ENCODE measurements around the gene ARHGEF3.

The ARHGEF3 gene

DNA sequence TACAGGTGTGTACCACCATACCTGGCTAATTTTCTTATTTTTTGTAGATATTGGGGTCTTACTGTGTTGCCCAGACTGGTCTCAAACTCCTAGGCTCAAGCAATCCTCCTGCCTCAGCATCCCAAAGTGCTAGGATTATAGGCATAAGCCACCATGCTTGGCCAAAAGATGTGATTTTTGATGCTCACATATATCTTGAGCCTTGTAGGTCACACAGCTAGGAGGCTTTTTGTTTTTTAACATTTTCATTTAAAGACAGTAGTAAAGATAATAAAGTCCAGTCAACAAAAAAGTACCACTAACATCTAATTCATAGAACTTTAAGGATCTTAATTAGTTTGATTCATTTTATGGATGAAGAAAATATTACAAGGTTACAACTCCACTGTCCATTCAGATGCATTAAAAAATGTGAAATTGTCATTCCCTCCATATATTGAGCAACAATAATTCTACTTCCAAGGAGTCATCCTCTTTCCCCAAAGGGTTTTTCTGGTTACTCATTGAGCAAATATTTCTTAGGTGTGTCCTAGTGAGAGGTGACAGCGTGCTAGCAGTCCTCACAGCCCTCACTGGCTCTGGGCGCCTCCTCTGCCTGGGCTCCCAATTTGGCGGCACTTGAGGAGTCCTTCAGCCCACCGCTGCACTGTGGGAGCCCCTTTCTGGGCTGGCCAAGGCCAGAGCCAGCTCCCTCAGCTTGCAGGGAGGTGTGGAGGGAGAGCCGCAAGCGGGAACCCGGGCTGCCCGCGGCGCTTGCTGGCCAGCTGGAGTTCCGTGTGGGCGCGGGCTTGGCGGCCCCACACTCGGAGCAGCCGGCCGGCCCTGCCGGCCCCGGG, 110.4 kb downstream of the ARHGEF3 start:
- TF ChIP-seq ZNF514 (tag by site-specific recombination; IDR thresholded peaks at IDR 0.05) (no peak), ZNF23 (tag by site-specific recombination; IDR thresholded peaks at IDR 0.05; ENCODE audit: borderline replicate concordance) (no peak), ZNF274 (IDR thresholded peaks at IDR 0.05; ENCODE audit: low read length) (no peak), ZNF274 (tag by site-specific recombination; IDR thresholded peaks at IDR 0.05; ENCODE audit: borderline replicate concordance) (no peak), KLF8 (tag by site-specific recombination; IDR thresholded peaks at IDR 0.05) (no peak), ZNF133 (tag by site-specific recombination; IDR thresholded peaks at IDR 0.05) (no peak), SCRT2 (tag by site-specific recombination; IDR thresholded peaks at IDR 0.05) (no peak)
- Histone ChIP-seq H3K36me3 (ENCODE audit: control insufficient read depth in 2 of 2, insufficient read depth in 1 of 2, low read length in 2 of 2) (no peaks in the 10 kb centered on the region), H3K4me1 (ENCODE audit: control insufficient read depth, insufficient read depth, low read length) (no peaks in the 10 kb centered on the region), H3K9me3 (ENCODE audit: control insufficient read depth, insufficient read depth, low read depth, low read length) (no peaks in the 10 kb centered on the region), H3K27ac (ENCODE audit: extremely low read depth, low read depth, low read length) (no peak overlapping the region), H3K4me3 (ENCODE audit: low read depth, low read length) (no peak overlapping the region)
- ChIA-PET CTCF (no interaction called here), POLR2A (interaction anchor here (0.7 kb wide), 1 partner anchor 9 kb away, joined by 5 read pairs; no protein-coding TSS in a partner anchor)

DNA sequence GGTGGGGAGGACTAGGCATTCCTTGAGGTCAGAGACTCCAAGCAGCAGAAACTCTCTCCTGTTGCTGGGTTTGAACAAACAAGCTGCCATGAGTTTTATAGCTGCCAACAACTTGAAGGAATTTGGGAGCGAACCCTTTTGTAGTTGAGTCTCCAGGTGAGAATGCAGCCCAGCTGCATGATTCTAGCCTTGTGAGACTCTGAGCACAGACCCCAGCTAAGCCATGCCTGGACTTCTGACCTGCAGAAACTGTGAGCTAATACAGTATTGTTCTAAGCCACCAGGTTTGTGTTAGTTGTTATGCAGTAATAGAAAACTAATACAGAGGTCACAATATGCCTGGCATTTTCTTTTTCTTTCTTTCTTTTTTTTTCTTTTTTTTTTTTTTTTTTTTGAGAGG, 112.4 kb downstream of the ARHGEF3 start:
- ChIA-PET CTCF (no interaction called here), POLR2A (interaction anchor here (0.7 kb wide), 1 partner anchor 135 kb away, joined by 3 read pairs; no protein-coding TSS in a partner anchor)
- Histone ChIP-seq H3K4me1 (ENCODE audit: control insufficient read depth, insufficient read depth, low read length) (no peaks in the 10 kb centered on the region), H3K36me3 (ENCODE audit: control insufficient read depth in 2 of 2, insufficient read depth in 1 of 2, low read length in 2 of 2) (no peaks in the 10 kb centered on the region), H3K27ac (ENCODE audit: extremely low read depth, low read depth, low read length) (no peak overlapping the region), H3K9me3 (ENCODE audit: control insufficient read depth, insufficient read depth, low read depth, low read length) (no peaks in the 10 kb centered on the region), H3K4me3 (ENCODE audit: low read depth, low read length) (no peak overlapping the region)
- TF ChIP-seq ZNF701 (tag by site-specific recombination; IDR thresholded peaks at IDR 0.05) = no peak
- TF ChIP-seq ZFP3 (tag by site-specific recombination; IDR thresholded peaks at IDR 0.05; ENCODE audit: low read depth) = no peak
- TF ChIP-seq ZNF664 (tag by site-specific recombination; IDR thresholded peaks at IDR 0.05) = no peak
- TF ChIP-seq ZIC2 (tag by site-specific recombination; IDR thresholded peaks at IDR 0.05) = no peak
- no peak for TF ChIP-seq ZNF776 (tag by site-specific recombination; IDR thresholded peaks at IDR 0.05; ENCODE audit: borderline replicate concordance)
- TF ChIP-seq ZNF529 (tag by site-specific recombination; IDR thresholded peaks at IDR 0.05; ENCODE audit: insufficient replicate concordance) = no peak
- TF ChIP-seq ZNF174 (tag by site-specific recombination; IDR thresholded peaks at IDR 0.05) = no peak
- TF ChIP-seq ZSCAN30 (tag by site-specific recombination; IDR thresholded peaks at IDR 0.05) = no peak
- TF ChIP-seq, protein P1, sequence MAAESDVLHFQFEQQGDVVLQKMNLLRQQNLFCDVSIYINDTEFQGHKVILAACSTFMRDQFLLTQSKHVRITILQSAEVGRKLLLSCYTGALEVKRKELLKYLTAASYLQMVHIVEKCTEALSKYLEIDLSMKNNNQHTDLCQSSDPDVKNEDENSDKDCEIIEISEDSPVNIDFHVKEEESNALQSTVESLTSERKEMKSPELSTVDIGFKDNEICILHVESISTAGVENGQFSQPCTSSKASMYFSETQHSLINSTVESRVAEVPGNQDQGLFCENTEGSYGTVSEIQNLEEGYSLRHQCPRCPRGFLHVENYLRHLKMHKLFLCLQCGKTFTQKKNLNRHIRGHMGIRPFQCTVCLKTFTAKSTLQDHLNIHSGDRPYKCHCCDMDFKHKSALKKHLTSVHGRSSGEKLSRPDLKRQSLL (tag by site-specific recombination; IDR thresholded peaks at IDR 0.05) = no peak
- no peak for TF ChIP-seq ZNF660 (tag by site-specific recombination; IDR thresholded peaks at IDR 0.05)
- TF ChIP-seq SCRT2 (tag by site-specific recombination; IDR thresholded peaks at IDR 0.05) = no peak

DNA sequence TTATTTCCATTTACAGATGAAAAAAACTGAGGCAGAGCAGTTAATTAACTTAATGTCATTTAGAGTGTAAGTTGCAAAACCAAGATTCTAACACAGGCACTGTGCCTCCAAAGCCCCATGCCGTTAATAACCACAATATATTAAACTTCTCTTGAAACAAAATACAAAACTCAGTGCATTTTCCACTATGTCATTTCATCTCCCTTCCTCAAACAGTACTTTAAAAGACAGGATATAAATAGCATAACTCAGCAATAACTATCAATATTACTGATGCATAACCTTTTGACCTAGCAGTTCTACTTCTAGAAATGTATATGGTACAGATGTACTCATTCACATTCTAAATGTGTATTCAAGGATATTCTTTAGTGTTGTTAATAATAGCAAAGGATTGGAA, 113.6 kb downstream of the ARHGEF3 start:
- CTCF ChIA-PET = interaction anchor here (0.8 kb wide), 1 partner anchor 1139 kb away, joined by 4 read pairs; no protein-coding TSS in a partner anchor
- no peaks in the 10 kb centered on the region for H3K36me3 ChIP-seq (ENCODE audit: control insufficient read depth in 2 of 2, insufficient read depth in 1 of 2, low read length in 2 of 2)
- H3K27ac ChIP-seq (ENCODE audit: extremely low read depth, low read depth, low read length) = no peak overlapping the region
- POLR2A ChIA-PET = no interaction called here
- no peak for TF ChIP-seq ZSCAN16 (tag by site-specific recombination; IDR thresholded peaks at IDR 0.05)
- no peak for TF ChIP-seq ZFP41 (tag by site-specific recombination; IDR thresholded peaks at IDR 0.05; ENCODE audit: borderline replicate concordance)
- TF ChIP-seq, protein P2, sequence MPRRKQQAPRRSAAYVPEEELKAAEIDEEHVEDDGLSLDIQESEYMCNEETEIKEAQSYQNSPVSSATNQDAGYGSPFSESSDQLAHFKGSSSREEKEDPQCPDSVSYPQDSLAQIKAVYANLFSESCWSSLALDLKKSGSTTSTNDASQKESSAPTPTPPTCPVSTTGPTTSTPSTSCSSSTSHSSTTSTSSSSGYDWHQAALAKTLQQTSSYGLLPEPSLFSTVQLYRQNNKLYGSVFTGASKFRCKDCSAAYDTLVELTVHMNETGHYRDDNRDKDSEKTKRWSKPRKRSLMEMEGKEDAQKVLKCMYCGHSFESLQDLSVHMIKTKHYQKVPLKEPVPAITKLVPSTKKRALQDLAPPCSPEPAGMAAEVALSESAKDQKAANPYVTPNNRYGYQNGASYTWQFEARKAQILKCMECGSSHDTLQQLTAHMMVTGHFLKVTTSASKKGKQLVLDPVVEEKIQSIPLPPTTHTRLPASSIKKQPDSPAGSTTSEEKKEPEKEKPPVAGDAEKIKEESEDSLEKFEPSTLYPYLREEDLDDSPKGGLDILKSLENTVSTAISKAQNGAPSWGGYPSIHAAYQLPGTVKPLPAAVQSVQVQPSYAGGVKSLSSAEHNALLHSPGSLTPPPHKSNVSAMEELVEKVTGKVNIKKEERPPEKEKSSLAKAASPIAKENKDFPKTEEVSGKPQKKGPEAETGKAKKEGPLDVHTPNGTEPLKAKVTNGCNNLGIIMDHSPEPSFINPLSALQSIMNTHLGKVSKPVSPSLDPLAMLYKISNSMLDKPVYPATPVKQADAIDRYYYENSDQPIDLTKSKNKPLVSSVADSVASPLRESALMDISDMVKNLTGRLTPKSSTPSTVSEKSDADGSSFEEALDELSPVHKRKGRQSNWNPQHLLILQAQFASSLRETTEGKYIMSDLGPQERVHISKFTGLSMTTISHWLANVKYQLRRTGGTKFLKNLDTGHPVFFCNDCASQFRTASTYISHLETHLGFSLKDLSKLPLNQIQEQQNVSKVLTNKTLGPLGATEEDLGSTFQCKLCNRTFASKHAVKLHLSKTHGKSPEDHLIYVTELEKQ (tag by site-specific recombination; IDR thresholded peaks at IDR 0.05; ENCODE audit: borderline replicate concordance) = no peak
- H3K9me3 ChIP-seq (ENCODE audit: control insufficient read depth, insufficient read depth, low read depth, low read length) = no peaks in the 10 kb centered on the region
- no peaks in the 10 kb centered on the region for H3K4me1 ChIP-seq (ENCODE audit: control insufficient read depth, insufficient read depth, low read length)
- H3K4me3 ChIP-seq (ENCODE audit: low read depth, low read length) = no peak overlapping the region

Data from HEK293 (cell line).